Fibroblast of the aortic adventitia (primary cell): ENCODE results near the gene PCDHGB5. TPM values are rescaled to one million over a fixed set of nuclear protein-coding genes. Genes with fewer than 3 reads are reported as not detected.
A peak's percentile ranks its signal among the peaks of the same experiment; 100 is the strongest.
"Not testable (repeated sequence)": the region's sequence is repeated elsewhere in the genome, so short reads cannot be mapped to it uniquely, and the experiment has no call there.

ENCODE experiments used
- DNase-seq: peaks from one replicate; pipeline ENCODE4 v3.0.0-alpha.2; 2010; ENCODE audit warnings: low read depth
- H3K4me3 ChIP-seq: 2 replicates; pipeline ENCODE4 v1.5.1; 2011; ENCODE audit warnings: low read depth, mild to moderate bottlenecking, control low read depth, low read length, moderate library complexity
- total RNA-seq: library from RNA; depleted of rRNA; stranded (reverse); fragments of >200 nt; gene quantifications from 2 replicates; pipeline ENCODE4 v1.2.3, GENCODE V29; 2012; ENCODE audit warnings: low replicate concordance
- TF ChIP-seq, protein P1 (sequence below): IDR thresholded peaks from 2 replicates; pipeline ENCODE4 v1.5.1; 2011; ENCODE audit warnings: mild to moderate bottlenecking, low read length, control low read depth, inconsistent platforms; ENCODE audit not compliant: insufficient read depth

Gene PCDHGB5
- total RNA-seq, 1 donor, result 19.9 TPM

DNA sequence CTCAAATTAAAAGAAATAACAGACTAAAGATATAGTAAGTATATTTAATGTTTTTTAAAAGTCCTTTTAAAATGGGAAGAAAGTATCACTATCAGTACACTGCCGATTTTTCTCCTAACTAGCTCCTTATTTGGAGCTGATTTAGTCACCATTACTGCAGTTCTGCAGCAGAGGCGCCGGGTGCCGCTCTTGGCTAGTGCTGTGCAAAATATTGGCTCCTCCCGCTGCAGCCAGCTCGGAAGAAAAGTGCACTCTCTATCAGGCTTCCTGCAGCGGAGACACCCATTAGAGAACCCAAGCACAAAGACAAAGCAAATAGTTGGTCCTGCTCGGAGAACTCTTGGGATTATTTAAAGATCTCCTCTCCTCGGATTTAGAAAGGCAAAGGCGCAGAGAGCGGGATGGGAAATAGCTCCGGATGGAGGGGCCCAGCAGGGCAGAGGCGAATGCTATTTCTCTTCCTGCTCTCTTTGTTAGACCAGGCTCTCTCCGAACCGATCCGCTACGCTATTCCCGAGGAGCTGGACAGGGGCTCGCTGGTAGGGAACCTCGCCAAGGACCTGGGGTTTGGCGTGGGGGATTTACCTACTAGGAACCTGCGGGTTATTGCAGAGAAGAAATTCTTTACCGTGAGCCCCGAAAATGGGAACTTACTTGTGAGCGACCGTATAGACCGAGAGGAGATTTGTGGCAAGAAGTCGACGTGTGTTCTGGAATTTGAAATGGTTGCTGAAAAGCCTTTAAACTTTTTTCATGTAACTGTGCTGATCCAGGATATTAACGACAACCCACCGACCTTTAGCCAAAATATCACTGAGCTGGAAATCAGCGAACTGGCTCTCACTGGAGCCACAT, 27.5 kb upstream of the PCDHGB5 start, which contains the start of gene PCDHGB3:
Gene PCDHGB3 (plus strand): TSS at position 249 of the 855 bp plus-strand sequence. CDS start 153 bp downstream, at position 402.
- H3K4me3 ChIP-seq, result peak within 1 kb of the TSS; percentile 57
- peak; percentile 76 for DNase-seq
- TF ChIP-seq, protein P1, sequence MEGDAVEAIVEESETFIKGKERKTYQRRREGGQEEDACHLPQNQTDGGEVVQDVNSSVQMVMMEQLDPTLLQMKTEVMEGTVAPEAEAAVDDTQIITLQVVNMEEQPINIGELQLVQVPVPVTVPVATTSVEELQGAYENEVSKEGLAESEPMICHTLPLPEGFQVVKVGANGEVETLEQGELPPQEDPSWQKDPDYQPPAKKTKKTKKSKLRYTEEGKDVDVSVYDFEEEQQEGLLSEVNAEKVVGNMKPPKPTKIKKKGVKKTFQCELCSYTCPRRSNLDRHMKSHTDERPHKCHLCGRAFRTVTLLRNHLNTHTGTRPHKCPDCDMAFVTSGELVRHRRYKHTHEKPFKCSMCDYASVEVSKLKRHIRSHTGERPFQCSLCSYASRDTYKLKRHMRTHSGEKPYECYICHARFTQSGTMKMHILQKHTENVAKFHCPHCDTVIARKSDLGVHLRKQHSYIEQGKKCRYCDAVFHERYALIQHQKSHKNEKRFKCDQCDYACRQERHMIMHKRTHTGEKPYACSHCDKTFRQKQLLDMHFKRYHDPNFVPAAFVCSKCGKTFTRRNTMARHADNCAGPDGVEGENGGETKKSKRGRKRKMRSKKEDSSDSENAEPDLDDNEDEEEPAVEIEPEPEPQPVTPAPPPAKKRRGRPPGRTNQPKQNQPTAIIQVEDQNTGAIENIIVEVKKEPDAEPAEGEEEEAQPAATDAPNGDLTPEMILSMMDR, result peak; percentile 64

DNA sequence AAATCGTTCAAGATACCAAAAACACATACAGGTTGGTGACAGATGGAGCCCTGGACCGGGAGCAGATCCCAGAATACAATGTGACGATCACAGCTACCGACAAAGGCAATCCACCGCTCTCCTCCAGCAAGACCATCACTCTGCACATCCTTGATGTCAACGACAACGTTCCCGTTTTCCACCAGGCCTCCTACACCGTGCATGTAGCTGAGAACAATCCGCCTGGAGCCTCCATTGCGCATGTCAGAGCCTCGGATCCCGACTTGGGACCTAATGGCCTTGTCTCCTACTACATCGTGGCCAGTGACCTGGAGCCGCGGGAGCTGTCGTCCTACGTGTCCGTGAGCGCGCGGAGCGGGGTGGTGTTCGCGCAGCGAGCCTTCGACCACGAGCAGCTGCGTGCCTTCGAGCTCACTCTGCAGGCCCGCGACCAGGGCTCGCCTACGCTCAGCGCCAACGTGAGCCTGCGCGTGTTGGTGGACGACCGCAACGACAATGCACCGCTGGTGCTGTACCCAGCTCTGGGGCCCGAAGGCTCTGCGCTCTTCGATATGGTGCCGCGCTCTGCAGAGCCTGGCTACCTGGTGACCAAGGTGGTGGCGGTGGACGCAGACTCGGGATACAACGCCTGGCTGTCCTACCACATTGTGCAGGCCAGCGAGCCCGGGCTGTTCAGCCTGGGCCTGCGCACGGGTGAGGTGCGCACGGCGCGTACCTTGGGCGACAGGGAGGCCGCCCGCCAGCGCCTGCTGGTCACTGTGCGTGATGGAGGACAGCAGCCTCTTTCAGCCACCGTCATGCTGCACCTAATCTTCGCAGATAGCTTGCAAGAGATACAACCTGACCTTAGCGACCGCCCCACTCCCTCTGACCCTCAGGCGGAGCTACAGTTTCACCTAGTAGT, 25.9 kb upstream of the PCDHGB5 start:
- TF ChIP-seq, protein P1, result no peak
- no peak overlapping the region for H3K4me3 ChIP-seq

DNA sequence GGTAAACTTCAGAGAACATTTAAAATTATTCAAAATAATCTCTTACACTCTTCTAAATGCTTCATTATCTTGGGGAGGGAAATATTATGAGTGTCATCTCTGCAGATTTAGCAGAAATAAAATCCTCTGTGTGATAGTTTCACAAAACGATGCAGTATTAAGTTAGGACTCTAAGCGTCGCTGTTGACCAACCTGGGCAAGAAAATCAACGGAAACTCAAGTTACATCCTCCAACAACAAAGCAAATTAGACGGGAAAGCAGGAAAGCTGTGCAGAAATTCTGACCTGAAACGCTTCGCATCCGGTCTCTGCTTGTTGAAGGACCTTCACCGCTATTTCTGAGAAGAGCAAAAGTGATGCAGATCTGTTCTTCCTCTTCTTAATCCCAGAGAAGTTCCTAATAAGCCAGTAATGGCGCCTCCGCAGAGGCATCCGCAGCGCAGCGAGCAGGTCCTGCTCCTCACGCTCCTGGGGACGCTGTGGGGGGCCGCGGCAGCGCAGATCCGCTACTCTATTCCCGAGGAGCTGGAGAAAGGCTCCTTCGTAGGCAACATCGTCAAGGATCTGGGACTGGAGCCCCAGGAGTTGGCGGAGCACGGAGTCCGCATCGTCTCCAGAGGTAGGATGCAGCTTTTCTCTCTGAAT, 24.0 kb upstream of the PCDHGB5 start, which contains the start of gene PCDHGA6:
Gene PCDHGA6 (plus strand): TSS at position 219 of the 645 bp plus-strand sequence. CDS start 193 bp downstream, at position 412.
- H3K4me3 ChIP-seq, result peak within 1 kb of the TSS; percentile 59
- TF ChIP-seq, protein P1, result peak; percentile 57
- peak; percentile 53 for DNase-seq

More for the DNA sequence above, 25.9 kb upstream of the PCDHGB5 start:
- no peak for DNase-seq

DNA sequence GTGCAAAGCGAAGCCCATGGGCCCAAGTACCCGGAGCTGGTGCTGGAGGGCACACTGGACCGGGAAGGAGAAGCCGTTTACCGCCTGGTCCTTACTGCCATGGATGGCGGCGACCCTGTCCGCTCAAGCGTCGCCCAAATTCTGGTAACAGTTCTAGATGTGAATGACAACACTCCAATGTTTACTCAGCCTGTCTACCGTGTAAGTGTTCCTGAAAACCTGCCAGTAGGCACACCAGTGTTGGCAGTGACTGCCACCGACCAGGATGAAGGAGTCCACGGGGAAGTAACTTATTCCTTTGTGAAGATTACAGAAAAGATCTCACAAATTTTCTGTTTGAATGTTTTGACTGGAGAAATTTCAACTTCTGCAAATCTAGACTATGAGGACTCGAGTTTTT, 23.1 kb upstream of the PCDHGB5 start:
- no peak for DNase-seq
- TF ChIP-seq, protein P1, result no peak
- no peak overlapping the region for H3K4me3 ChIP-seq

DNA sequence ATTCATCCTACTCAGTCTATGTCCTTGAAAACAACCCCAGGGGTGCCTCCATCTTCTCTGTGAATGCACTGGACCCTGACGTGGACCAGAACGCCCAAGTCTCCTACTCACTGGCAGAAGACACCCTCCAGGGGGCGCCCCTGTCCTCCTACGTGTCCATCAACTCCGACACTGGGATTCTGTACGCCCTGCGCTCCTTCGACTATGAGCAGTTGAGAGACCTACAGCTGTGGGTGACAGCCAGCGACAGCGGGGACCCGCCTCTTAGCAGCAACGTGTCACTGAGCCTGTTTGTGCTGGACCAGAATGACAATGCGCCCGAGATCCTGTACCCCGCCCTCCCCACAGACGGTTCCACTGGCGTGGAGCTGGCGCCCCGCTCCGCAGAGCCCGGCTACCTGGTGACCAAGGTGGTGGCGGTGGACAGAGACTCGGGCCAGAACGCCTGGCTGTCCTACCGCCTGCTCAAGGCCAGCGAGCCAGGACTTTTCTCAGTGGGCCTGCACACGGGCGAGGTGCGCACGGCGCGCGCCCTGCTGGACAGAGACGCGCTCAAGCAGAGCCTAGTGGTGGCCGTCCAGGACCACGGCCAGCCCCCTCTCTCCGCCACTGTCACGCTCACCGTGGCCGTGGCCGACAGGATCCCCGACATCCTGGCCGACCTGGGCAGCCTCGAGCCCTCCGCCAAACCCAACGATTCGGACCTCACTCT, 22.1 kb upstream of the PCDHGB5 start:
- not testable (repeated sequence) for DNase-seq, H3K4me3 ChIP-seq

DNA sequence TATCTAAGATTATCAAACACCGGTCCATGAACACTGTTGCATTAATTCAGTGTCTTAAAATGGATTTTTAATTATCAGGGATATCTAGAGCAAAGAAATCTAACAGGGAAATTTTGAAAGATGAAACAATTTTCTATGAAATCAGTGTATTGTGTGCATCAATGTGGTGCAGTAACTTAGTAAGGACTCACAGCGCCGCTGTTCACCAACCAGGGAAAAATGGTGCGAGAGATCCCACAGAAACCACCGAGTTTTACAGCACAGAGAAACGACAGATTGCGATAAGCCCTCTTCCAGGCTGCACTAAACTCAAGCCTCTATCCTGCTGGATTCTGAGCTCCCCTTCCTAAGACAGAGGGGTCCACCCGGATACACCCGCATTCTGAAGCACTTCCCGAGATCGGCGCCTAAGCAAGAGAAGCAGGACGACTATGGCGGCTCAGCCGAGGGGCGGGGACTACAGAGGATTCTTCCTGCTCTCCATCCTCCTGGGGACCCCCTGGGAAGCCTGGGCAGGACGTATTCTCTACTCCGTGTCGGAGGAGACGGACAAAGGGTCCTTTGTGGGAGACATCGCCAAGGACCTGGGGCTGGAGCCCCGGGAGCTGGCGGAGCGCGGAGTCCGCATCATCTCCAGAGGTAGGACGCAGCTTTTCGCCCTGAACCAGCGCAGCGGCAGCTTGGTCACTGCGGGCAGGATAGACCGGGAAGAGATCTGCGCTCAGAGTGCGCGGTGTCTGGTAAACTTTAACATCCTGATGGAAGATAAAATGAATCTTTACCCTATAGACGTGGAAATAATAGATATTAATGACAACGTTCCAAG, 15.1 kb upstream of the PCDHGB5 start, which contains the start of gene PCDHGA7:
Gene PCDHGA7 (plus strand): TSS at position 274 of the 826 bp plus-strand sequence. CDS start 158 bp downstream, at position 432.
- TF ChIP-seq, protein P1, result peak; percentile 67
- peak; percentile 68 for DNase-seq
- peak within 1 kb of the TSS; percentile 73 for H3K4me3 ChIP-seq
